Right lobe of liver (tissue), 6 donors: ENCODE results near the gene PDHA1. TPM values are rescaled to one million over a fixed set of nuclear protein-coding genes. Genes with fewer than 3 reads are reported as not detected.

ENCODE experiments used
- ATAC-seq, 4 donors: fragments of 200-7000 bp; cut with Tn5 transposase; one replicate each; pipeline ENCODE4 v1.9.1; 2020; ENCODE audit warnings: mild to moderate bottlenecking in 4 of 4, moderate library complexity in 4 of 4
- DNase-seq, 3 donors: peaks; one replicate each; pipeline ENCODE4 v3.0.0-alpha.2; 2020
- H3K27ac ChIP-seq, 3 donors: fragments of 200-600 bp; one replicate each; pipeline ENCODE4 v1.8.0; 2022
- H3K27me3 ChIP-seq, 2 donors: fragments of 200-600 bp; one replicate each; pipeline ENCODE4 v1.8.0; 2022
- H3K36me3 ChIP-seq, 4 donors: fragments of 200-600 bp; sonication (generic) in 1 of 4; one replicate each; pipeline versions ENCODE4 v1.5.1 to v1.8.0; 2017 to 2022; ENCODE audit warnings: control low read depth in 1 of 4
- H3K4me1 ChIP-seq, 4 donors: fragments of 200-600 bp; sonication (generic) in 1 of 4; one replicate each; pipeline versions ENCODE4 v1.5.1 to v1.8.0; 2017 to 2022; ENCODE audit warnings: control low read depth in 1 of 4
- H3K4me3 ChIP-seq, 3 donors: fragments of 200-600 bp; one replicate each; pipeline ENCODE4 v1.8.0; 2022
- H3K9me3 ChIP-seq, 4 donors: fragments of 200-600 bp; sonication (generic) in 1 of 4; one replicate each; pipeline versions ENCODE4 v1.5.1 to v1.8.0; 2017 to 2022; ENCODE audit warnings: control low read depth in 1 of 4
- POLR2A ChIP-seq: fragments of 450-650 bp; IDR thresholded peaks from one replicate; pipeline ENCODE4 v1.6.1; 2017; ENCODE audit warnings: antibody characterized with exemption, mild to moderate bottlenecking
- WGBS: methylation state at CpG from one replicate; pipeline ENCODE4 v1.1.6; 2018; ENCODE audit warnings: low coverage, low lambda C conversion rate; ENCODE audit not compliant: insufficient coverage; ENCODE audit errors: missing lambda C conversion rate; 5-methylcytosine and 5-hydroxymethylcytosine counted together
- intact Hi-C, 2 donors: fragments of 100-400 bp; cut with DNase I; formaldehyde crosslinking; loops; one replicate each; pipeline versions ENCODE4 v1.11.2 to v1.14.1; 2022
- long read RNA-seq: library from polyadenylated mRNA; unstranded; transcript quantifications from one replicate; pipeline ENCODE4 v2.0.0, GENCODE V29; 2019
- total RNA-seq, 6 experiments: library from RNA; depleted of rRNA in 2 of 6; stranded (reverse); fragments of >200 nt in 2 of 6; fragmentation: NEBNext Ultra II Directional in 3 of 6; extraction: Animal tissue kit (Norgen Biotek cat#: 25700) in 3 of 6; gene quantifications; one replicate each; pipeline versions ENCODE4 v1.1.0 to v1.2.4, GENCODE V29; 2016 to 2023
- TF ChIP-seq, protein P1 (sequence below), 4 donors: fragments of 200-600 bp in 3 of 4; fragments of 450-650 bp in 1 of 4; IDR thresholded peaks; one replicate each; pipeline versions ENCODE4 v1.5.1 to v1.8.0; 2016 to 2022; ENCODE audit warnings: antibody characterized with exemption in 4 of 4, mild to moderate bottlenecking in 2 of 4
- donor health status: DM: no; HTN: yes; CAD: no.
- donor health status: DM: no; HTN: no; CAD: no.
- donor health status: DM: no; HTN: no; CAD: no.
- donor health status: DM: no; HTN: yes; CAD: no.
- donor health status: DM: no; HTN: yes; CAD: no.

PDHA1 gene
- 100 to 1,000 TPM in 5 of 6 experiments, 10 to 100 TPM in 1; 78.5 to 133 (median 120) TPM for total RNA-seq
- long read RNA-seq, transcript PDHA1-206 (11 exons, 3,310 nt): major isoform, 22 of 28 reads
- long read RNA-seq, partial matches to known transcripts: 3 of 28 reads
- long read RNA-seq, other reads (novel, unspliced or antisense): 0 of 28 reads

DNA sequence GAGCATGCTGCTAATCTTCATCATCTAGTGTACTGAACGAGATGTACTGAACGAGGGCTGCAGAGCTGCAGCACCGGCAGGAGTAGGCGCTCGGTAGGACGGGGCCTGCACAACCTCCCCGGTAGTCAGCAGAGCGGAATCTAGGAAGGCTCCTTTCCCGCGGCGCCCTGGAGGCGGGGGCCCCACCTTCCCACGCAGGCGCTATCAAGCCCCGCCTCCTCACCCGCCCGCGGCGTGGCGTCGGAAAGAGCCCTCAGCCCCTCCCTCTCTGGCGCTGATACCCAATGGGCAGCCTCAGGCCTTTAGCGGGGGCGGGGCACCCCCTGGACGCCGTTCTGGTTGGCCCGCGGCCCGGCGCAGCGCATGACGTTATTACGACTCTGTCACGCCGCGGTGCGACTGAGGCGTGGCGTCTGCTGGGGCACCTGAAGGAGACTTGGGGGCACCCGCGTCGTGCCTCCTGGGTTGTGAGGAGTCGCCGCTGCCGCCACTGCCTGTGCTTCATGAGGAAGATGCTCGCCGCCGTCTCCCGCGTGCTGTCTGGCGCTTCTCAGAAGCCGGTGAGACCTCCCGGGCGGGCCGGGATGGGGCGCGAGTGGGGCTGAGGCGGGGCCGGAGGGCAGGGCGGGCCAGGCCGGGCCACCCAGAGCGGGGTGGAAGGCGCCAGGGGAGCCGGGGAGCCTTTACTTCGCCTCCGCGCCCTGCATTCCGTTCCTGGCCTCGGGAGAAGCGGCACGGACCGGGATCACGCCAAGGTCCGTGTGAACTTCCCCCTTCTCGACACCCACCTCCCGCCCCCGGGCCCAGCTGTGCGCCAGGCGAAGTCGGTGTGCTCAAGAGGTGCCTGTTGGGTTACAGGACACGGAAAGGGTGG is at the start of gene PDHA1:
TSS of gene PDHA1 (plus strand) at position 393 of the 874 bp plus-strand sequence. CDS start at position 504, 111 bp downstream.
- no peaks in the 10 kb centered on the region for H3K36me3 ChIP-seq
- H3K4me3 ChIP-seq: peak within 1 kb of the TSS; percentile 58 to 68 (median 68)
- peak; percentile 98 to 99 (median 99) for ATAC-seq
- 26% methylated on average over 4 of the region's 81 CpGs for WGBS
- H3K9me3 ChIP-seq: no peaks in the 10 kb centered on the region
- peaks cover 0 to 6% (median 0%) of the 10 kb centered on the region in 4 donors for H3K4me1 ChIP-seq
- peak within 1 kb of the TSS; percentile 71 to 78 (median 73) for H3K27ac ChIP-seq
- DNase-seq: peak; percentile 93 to 95 (median 94)
- no peaks in the 10 kb centered on the region for H3K27me3 ChIP-seq
- TF ChIP-seq POLR2A: peak; percentile 61
- TF ChIP-seq, protein P1, sequence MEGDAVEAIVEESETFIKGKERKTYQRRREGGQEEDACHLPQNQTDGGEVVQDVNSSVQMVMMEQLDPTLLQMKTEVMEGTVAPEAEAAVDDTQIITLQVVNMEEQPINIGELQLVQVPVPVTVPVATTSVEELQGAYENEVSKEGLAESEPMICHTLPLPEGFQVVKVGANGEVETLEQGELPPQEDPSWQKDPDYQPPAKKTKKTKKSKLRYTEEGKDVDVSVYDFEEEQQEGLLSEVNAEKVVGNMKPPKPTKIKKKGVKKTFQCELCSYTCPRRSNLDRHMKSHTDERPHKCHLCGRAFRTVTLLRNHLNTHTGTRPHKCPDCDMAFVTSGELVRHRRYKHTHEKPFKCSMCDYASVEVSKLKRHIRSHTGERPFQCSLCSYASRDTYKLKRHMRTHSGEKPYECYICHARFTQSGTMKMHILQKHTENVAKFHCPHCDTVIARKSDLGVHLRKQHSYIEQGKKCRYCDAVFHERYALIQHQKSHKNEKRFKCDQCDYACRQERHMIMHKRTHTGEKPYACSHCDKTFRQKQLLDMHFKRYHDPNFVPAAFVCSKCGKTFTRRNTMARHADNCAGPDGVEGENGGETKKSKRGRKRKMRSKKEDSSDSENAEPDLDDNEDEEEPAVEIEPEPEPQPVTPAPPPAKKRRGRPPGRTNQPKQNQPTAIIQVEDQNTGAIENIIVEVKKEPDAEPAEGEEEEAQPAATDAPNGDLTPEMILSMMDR (IDR thresholded peaks at IDR 0.05): no peak
- intact Hi-C loops: loop anchor here in 1 of 2 donors (10.0 kb wide), 1 partner anchor 949 kb away; no protein-coding TSS in a partner anchor

DNA sequence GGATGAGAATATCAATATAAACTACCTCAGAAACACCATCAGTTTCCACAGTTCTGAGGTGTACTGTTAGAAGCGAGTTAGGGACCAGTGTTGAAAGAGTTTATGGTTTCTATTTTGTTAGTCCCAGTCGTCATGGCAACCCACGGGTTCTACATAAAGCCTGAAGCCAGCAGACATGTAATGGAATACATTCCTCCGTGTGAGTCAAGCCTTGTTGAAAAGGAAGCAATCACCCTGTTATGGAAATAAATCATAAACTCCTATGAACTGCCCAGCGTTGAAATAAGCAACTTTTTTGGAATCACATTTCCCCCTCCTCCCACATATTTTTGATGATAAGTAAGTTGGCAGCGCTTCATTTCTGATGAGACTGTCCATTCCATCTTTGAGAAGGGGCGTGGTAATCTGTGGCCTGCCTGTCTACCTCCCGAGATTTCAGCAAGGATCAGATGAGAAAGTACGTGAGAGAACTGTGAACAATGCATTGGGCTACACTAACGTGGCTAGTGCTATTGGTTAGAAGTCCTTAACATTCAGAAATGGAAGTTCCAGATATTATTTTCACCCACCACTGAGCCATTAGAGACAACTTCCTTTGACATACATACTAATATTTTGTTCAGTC is 40.4 kb upstream of the PDHA1 start:
- Histone ChIP-seq H3K27me3 (no peaks in the 10 kb centered on the region), H3K27ac (no peak overlapping the region), H3K4me3 (no peak overlapping the region), H3K4me1 (no peaks in the 10 kb centered on the region), H3K36me3 (no peaks in the 10 kb centered on the region), H3K9me3 (no peaks in the 10 kb centered on the region)
- 43% methylated on average over 9 of the region's 10 CpGs for WGBS
- intact Hi-C loops: no loop called here
- TF ChIP-seq, protein P1 (IDR thresholded peaks at IDR 0.05): no peak
- no peak for TF ChIP-seq POLR2A
- ATAC-seq (no peak), DNase-seq (no peak)

DNA sequence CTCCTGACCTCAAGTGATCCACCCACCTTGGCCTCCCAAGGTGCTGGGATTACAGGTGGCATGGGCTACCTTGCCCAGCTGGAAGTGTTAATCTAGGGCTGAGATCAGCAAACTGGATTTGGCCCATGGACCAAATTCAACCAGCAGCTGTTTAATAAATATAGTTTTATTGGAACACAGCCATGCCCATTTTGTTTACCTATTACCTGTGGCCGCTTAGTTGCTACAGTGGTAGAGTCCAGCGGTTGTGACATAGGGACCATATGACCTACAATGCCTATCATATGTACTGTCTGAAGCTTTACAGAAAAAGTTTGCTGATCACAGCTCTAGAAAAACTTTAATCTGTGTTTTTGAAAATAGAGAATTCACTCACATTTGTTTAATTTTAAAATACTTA is 17.2 kb upstream of the PDHA1 start:
- Histone ChIP-seq H3K27me3 (no peaks in the 10 kb centered on the region), H3K4me1 (no peaks in the 10 kb centered on the region), H3K36me3 (no peaks in the 10 kb centered on the region), H3K4me3 (no peak overlapping the region), H3K27ac (no peak overlapping the region), H3K9me3 (no peaks in the 10 kb centered on the region)
- intact Hi-C loops: no loop called here
- ATAC-seq (peak; percentile 36 to 70 (median 48)), DNase-seq (no peak)
- 60% methylated on average over 2 of the region's 2 CpGs for WGBS
- TF ChIP-seq POLR2A: no peak
- TF ChIP-seq, protein P1 (IDR thresholded peaks at IDR 0.05): no peak

DNA sequence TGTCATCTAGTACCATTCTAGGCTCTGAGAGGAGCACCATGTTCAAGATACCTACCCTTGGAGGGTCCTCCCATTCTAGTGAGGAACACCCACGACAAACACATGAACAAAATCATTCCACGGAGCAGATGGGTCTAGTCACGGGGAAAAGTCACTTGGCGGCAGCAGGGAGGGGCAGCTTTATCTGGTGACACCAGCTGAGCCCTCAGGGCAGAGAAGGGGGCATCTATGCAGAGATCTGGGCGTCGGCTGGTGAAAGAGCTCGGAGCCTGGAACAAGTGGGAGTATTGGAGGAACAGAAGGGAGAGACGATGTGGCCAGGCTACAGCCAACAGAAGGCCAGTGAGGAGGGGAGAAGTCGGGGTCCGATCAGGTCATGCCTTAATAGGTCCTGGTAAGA is 11.9 kb upstream of the PDHA1 start:
- 71% methylated on average over 8 of the region's 10 CpGs for whole genome bisulfite sequencing
- Histone ChIP-seq H3K36me3 (no peaks in the 10 kb centered on the region), H3K27ac (no peak overlapping the region), H3K9me3 (no peaks in the 10 kb centered on the region), H3K27me3 (no peaks in the 10 kb centered on the region), H3K4me1 (no peaks in the 10 kb centered on the region), H3K4me3 (no peak overlapping the region)
- no peak for ATAC-seq
- no peak for TF ChIP-seq POLR2A
- TF ChIP-seq, protein P1 (IDR thresholded peaks at IDR 0.05): no peak
- intact Hi-C loops: loop anchor here (10.0 kb wide), 2 partner anchors 327 to 937 kb away; no protein-coding TSS in a partner anchor
- no peak for DNase-seq
